Gastrocnemius medialis (tissue), 4 donors: ENCODE results near the gene MUSK. TPM values are rescaled to one million over a fixed set of nuclear protein-coding genes. Genes with fewer than 3 reads are reported as not detected.

Source experiments
- ATAC-seq, 2 donors: fragments of 150-250 bp; one replicate each; pipeline ENCODE4 v1.9.1; 2016
- DNase-seq, 2 donors: peaks; one replicate each; pipeline ENCODE4 v3.0.0-alpha.2; 2019
- H3K27ac ChIP-seq, 4 donors: fragments of 200-600 bp; sonication (generic); 1 replicate in 1 of 4; 2 replicates in 3 of 4; pipeline ENCODE4 v1.5.1; 2016 to 2018; ENCODE audit warnings: mild to moderate bottlenecking in 2 of 4, moderate library complexity in 1 of 4
- H3K27me3 ChIP-seq, 3 donors: fragments of 200-600 bp; sonication (generic) in 2 of 3; 1 replicate in 1 of 3; 2 replicates in 2 of 3; pipeline versions ENCODE4 v1.5.1 to v1.6.0; 2016 to 2019; ENCODE audit warnings: mild to moderate bottlenecking in 1 of 3, moderate library complexity in 1 of 3
- H3K36me3 ChIP-seq, 2 donors: fragments of 200-600 bp; sonication (generic) in 1 of 2; one replicate each; pipeline ENCODE4 v1.5.1; 2017 to 2018
- H3K4me1 ChIP-seq, 2 donors: fragments of 200-600 bp; sonication (generic) in 1 of 2; one replicate each; pipeline ENCODE4 v1.5.1; 2016 to 2017; ENCODE audit warnings: mild to moderate bottlenecking in 2 of 2
- H3K4me3 ChIP-seq, 4 donors: fragments of 200-600 bp; sonication (generic) in 3 of 4; 1 replicate in 1 of 4; 2 replicates in 3 of 4; pipeline ENCODE4 v1.5.1; 2016 to 2019; ENCODE audit warnings: mild to moderate bottlenecking in 2 of 4
- H3K9me3 ChIP-seq, 3 donors: fragments of 200-600 bp; sonication (generic) in 2 of 3; 1 replicate in 1 of 3; 2 replicates in 2 of 3; pipeline ENCODE4 v1.5.1; 2016 to 2019
- CTCF ChIP-seq, 5 experiments: fragments of 450-650 bp in 3 of 5; fragments of 200-600 bp in 2 of 5; sonication (generic) in 2 of 5; IDR thresholded peaks in 4 of 5; conservative IDR thresholded peaks in 1 of 5; 1 replicate in 4 of 5; 2 replicates in 1 of 5; pipeline ENCODE4 v1.5.1; 2016 to 2019; ENCODE audit warnings: antibody characterized with exemption in 5 of 5, mild to moderate bottlenecking in 3 of 5, moderate library complexity in 3 of 5
- POLR2A ChIP-seq, 2 donors: fragments of 450-650 bp; IDR thresholded peaks; one replicate each; pipeline ENCODE4 v1.6.1; 2017; ENCODE audit warnings: antibody characterized with exemption in 2 of 2, mild to moderate bottlenecking in 2 of 2, moderate library complexity in 2 of 2
- in situ Hi-C, 4 donors: fragments of 200-750 bp; cut with MboI; loops; one replicate each; pipeline versions ENCODE4 v1.15.0 to v1.8.0; 2017; ENCODE audit warnings: low sequenced_read_pairs in 4 of 4
- intact Hi-C: fragments of 100-400 bp; cut with DNase I; formaldehyde crosslinking; loops from one replicate; pipeline ENCODE4 v1.15.1; 2023; ENCODE audit warnings: low total_unique reads
- total RNA-seq, 4 donors: library from RNA; depleted of rRNA; stranded (reverse); fragments of >200 nt; gene quantifications; one replicate each; pipeline versions ENCODE4 v1.1.0 to v1.2.3, GENCODE V29; 2016

Gene MUSK
- total RNA-seq, 4 donors from 2014 or later, result 10.2 to 47.5 (median 27.1) TPM

DNA sequence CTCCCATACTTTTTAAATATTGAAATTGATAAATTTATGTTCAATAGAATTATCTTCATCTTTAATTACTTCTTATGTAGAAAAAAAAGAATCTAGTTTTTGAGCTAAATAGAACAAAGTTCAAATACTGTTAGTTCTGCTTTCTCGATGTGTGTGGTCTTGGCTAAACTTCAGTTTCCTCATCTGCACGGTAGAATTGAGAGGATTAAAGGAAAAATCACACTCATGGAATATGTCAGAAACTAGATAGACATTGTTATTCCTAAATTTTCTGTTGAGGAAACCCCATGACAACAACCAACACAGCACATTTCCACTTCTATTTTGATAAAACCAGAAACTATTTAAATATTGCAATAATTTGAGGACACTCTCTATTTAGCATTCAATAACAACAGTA is 100.3 kb downstream of the MUSK start:
- ATAC-seq, result no peak
- no peak for DNase-seq
- no peaks in the 10 kb centered on the region for H3K27me3 ChIP-seq
- no peaks in the 10 kb centered on the region for H3K36me3 ChIP-seq
- peaks cover 0 to 4% of the 10 kb centered on the region in 2 donors for H3K4me1 ChIP-seq
- no peak overlapping the region for H3K27ac ChIP-seq
- H3K4me3 ChIP-seq, result no peak overlapping the region
- intact Hi-C loops (no loop called here), in situ Hi-C loops (no loop called here)
- H3K9me3 ChIP-seq, result no peaks in the 10 kb centered on the region
- TF ChIP-seq CTCF (IDR thresholded peaks at IDR 0.05 in 4 of 5, conservative IDR thresholded peaks at IDR 0.05 in 1 of 5) (no peak), POLR2A (IDR thresholded peaks at IDR 0.05) (no peak)

- TF ChIP-seq CTCF (IDR thresholded peaks at IDR 0.05 in 4 of 5, conservative IDR thresholded peaks at IDR 0.05 in 1 of 5) (no peak), POLR2A (IDR thresholded peaks at IDR 0.05) (no peak)
- Histone ChIP-seq H3K36me3 (no peaks in the 10 kb centered on the region), H3K27me3 (no peaks in the 10 kb centered on the region), H3K9me3 (no peaks in the 10 kb centered on the region), H3K4me3 (no peak overlapping the region), H3K4me1 (peaks cover 0 to 4% of the 10 kb centered on the region in 2 donors), H3K27ac (no peak overlapping the region)
- ATAC-seq, result no peak
- DNase-seq, result no peak
- in situ Hi-C loops (no loop called here), intact Hi-C loops (no loop called here)
These were observed 101.1 kb downstream of the MUSK start for GRCh38 chr9:110769667-110770066.

DNA sequence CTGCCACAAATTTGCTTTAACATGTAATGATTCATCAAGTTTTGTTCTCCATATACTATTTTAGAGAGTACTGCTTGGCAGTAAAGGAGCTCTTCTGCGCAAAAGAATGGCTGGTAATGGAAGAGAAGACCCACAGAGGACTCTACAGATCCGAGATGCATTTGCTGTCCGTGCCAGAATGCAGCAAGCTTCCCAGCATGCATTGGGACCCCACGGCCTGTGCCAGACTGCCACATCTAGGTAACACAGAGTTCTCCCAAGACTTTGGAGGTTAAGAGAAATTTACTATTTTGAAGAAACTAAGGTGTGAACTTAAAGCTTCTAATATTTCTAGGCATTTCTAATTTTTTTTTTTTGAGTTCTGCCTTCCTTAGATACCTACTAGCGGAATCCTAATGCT is 107.1 kb downstream of the MUSK start:
- Histone ChIP-seq H3K36me3 (no peaks in the 10 kb centered on the region), H3K4me1 (no peaks in the 10 kb centered on the region), H3K27me3 (no peaks in the 10 kb centered on the region), H3K27ac (no peak overlapping the region), H3K4me3 (no peak overlapping the region), H3K9me3 (no peaks in the 10 kb centered on the region)
- DNase-seq (no peak), ATAC-seq (no peak)
- TF ChIP-seq CTCF (IDR thresholded peaks at IDR 0.05 in 4 of 5, conservative IDR thresholded peaks at IDR 0.05 in 1 of 5) (no peak), POLR2A (IDR thresholded peaks at IDR 0.05) (no peak)
- in situ Hi-C loops, result no loop called here
- intact Hi-C loops, result no loop called here

DNA sequence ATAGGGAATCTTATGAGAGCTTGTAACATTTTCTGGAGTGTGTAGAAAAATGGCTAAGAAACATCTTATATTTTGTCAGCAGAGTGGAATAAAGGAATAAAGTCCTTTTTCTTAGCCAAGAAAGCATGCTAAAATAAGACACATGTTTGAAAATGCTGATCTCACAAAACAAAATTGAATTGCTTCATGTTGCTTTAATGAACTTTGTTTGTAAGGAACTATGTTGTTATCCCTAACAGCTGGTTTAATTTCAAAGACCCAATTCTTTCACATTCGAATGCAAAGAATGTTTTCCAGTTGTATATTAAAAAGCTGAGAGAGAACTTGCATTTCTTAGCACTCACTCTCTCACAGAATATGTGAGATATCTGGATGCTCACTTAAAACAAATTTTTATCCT is 107.6 kb downstream of the MUSK start:
- Histone ChIP-seq H3K27ac (no peak overlapping the region), H3K9me3 (no peaks in the 10 kb centered on the region), H3K27me3 (no peaks in the 10 kb centered on the region), H3K4me3 (no peak overlapping the region), H3K36me3 (no peaks in the 10 kb centered on the region), H3K4me1 (no peaks in the 10 kb centered on the region)
- no peak for ATAC-seq
- TF ChIP-seq POLR2A (IDR thresholded peaks at IDR 0.05), result no peak
- no peak for TF ChIP-seq CTCF (IDR thresholded peaks at IDR 0.05 in 4 of 5, conservative IDR thresholded peaks at IDR 0.05 in 1 of 5)
- in situ Hi-C loops (no loop called here), intact Hi-C loops (no loop called here)
- no peak for DNase-seq

DNA sequence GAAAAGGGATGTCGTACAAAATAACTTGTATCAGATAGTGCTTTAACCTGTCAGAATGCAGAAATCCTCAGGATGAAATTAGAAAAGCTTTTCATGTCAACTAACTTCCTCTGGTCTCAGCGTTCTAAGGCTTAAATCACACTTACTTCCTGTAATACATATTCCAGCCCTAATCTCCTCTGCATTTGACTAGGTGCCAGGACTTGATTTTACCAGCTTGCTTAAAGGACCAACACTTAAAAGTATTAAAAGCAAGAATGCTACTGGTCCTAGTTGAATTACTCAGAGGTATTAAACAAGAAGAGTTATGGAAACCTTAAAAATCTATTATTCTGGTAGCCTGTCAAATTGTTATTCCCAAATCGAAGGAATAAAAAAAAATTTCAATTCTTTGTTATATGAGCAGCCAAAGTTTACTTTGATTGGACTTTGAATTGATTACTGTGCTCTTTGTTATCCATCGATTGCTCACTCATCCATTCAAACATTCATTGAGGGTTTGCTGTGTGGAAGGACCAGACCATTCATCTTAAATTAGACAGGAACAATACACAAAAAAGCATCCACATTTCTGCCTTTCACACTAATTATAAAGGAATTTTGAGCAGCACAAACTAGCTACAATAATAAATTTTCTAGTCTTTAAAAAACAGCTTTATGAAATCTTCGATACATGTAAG is 108.7 kb downstream of the MUSK start:
- TF ChIP-seq POLR2A (IDR thresholded peaks at IDR 0.05) (no peak), CTCF (IDR thresholded peaks at IDR 0.05 in 4 of 5, conservative IDR thresholded peaks at IDR 0.05 in 1 of 5) (no peak)
- intact Hi-C loops, result no loop called here
- Histone ChIP-seq H3K4me1 (no peaks in the 10 kb centered on the region), H3K9me3 (no peaks in the 10 kb centered on the region), H3K27me3 (no peaks in the 10 kb centered on the region), H3K4me3 (no peak overlapping the region), H3K27ac (no peak overlapping the region), H3K36me3 (no peaks in the 10 kb centered on the region)
- ATAC-seq (no peak), DNase-seq (no peak)
- in situ Hi-C loops, result no loop called here
